SK-N-SH (cell line): Measurements from ENCODE around the gene PTPRG. TPM values are rescaled to one million over a fixed set of nuclear protein-coding genes. Genes with fewer than 3 reads are reported as not detected.

Experiments
- CTCF ChIA-PET: fragments of 300-600, 350-600 bp; formaldehyde crosslinking; extraction: SDS; loops from one replicate; lab custom pipeline; 2021; lab: Yijun Ruan, JAX
- POLR2A ChIA-PET: fragments of 350-600 bp; sonication (Branson Sonifier 250); formaldehyde crosslinking; extraction: SDS; loops from one replicate; lab custom pipeline; 2020; ENCODE audit warnings: antibody characterized with exemption, inconsistent platforms; lab: Yijun Ruan, JAX
- DNase-seq: peaks from one replicate; pipeline ENCODE4 v3.0.0; 2012
- H2AFZ ChIP-seq: fragments of 200-600 bp; sonication (generic); 2 replicates; pipeline ENCODE4 v1.8.1; 2016; ENCODE audit warnings: antibody characterized with exemption, mild to moderate bottlenecking, low read depth
- H3F3A ChIP-seq: fragments of 200-600 bp; sonication (generic); replicated peaks from 2 replicates; pipeline ENCODE3; 2016; ENCODE audit warnings: antibody characterized with exemption, mild to moderate bottlenecking; ENCODE audit not compliant: insufficient read depth
- H3K27ac ChIP-seq, 2 experiments: fragments of 200-500 bp in 1 of 2; fragments of 200-600 bp in 1 of 2; sonication (Bioruptor generic) in 1 of 2; sonication (generic), shearing (Covaris generic) in 1 of 2; 2 replicates each; pipeline versions ENCODE4 v1.5.1 to v1.6.1; 2014 to 2016; ENCODE audit warnings: low read depth in 2 of 2, inconsistent platforms in 1 of 2, low read length in 1 of 2, mild to moderate bottlenecking in 1 of 2, mixed read lengths in 1 of 2
- H3K27me3 ChIP-seq: fragments of 200-600 bp; sonication (generic), shearing (Covaris generic); 2 replicates; pipeline ENCODE4 v1.6.1; 2016; ENCODE audit warnings: mixed run types; ENCODE audit not compliant: insufficient read depth
- H3K36me3 ChIP-seq, 2 experiments: fragments of 200-500 bp in 1 of 2; fragments of 200-600 bp in 1 of 2; sonication (Bioruptor generic) in 1 of 2; sonication (generic) in 1 of 2; replicated peaks in 1 of 2; 2 replicates each; pipeline versions ENCODE3 to v1.5.1; 2014 to 2016; ENCODE audit warnings: low read length in 1 of 2, mild to moderate bottlenecking in 1 of 2; ENCODE audit not compliant: insufficient read depth in 2 of 2, control insufficient read depth in 1 of 2
- H3K4me1 ChIP-seq, 2 experiments: fragments of 200-500 bp in 1 of 2; fragments of 200-600 bp in 1 of 2; sonication (Bioruptor generic) in 1 of 2; sonication (generic), shearing (Covaris generic) in 1 of 2; 2 replicates each; pipeline versions ENCODE4 v1.5.1 to v1.6.1; 2014 to 2016; ENCODE audit warnings: low read depth in 1 of 2, low read length in 1 of 2, mixed run types in 1 of 2; ENCODE audit not compliant: insufficient read depth in 2 of 2, control insufficient read depth in 1 of 2
- H3K4me2 ChIP-seq: fragments of 200-600 bp; sonication (generic), shearing (Covaris generic); 2 replicates; pipeline ENCODE4 v1.6.1; 2017; ENCODE audit warnings: mixed run types
- H3K4me3 ChIP-seq, 2 experiments: fragments of 200-500 bp in 1 of 2; fragments of 200-600 bp in 1 of 2; sonication (Bioruptor generic) in 1 of 2; sonication (generic), shearing (Covaris generic) in 1 of 2; 2 replicates each; pipeline versions ENCODE4 v1.5.1 to v1.8.1; 2014 to 2016; ENCODE audit warnings: low read depth in 2 of 2, inconsistent platforms in 1 of 2, low read length in 1 of 2, mild to moderate bottlenecking in 1 of 2, mixed read lengths in 1 of 2, moderate library complexity in 1 of 2
- H3K79me2 ChIP-seq: fragments of 200-600 bp; sonication (generic); 2 replicates; pipeline ENCODE4 v1.8.1; 2017; ENCODE audit warnings: mild to moderate bottlenecking; ENCODE audit not compliant: insufficient read depth
- H3K9ac ChIP-seq: fragments of 200-600 bp; sonication (generic); 2 replicates; pipeline ENCODE4 v1.6.1; 2017; ENCODE audit warnings: mixed run types
- H3K9me2 ChIP-seq: fragments of 200-600 bp; sonication (generic); 2 replicates; pipeline ENCODE4 v1.6.1; 2017; ENCODE audit warnings: mixed run types
- H3K9me3 ChIP-seq: fragments of 200-600 bp; sonication (generic); 2 replicates; pipeline ENCODE4 v1.6.1; 2017; ENCODE audit warnings: mixed run types, mild to moderate bottlenecking, moderate library complexity
- H4K20me1 ChIP-seq: fragments of 200-600 bp; sonication (generic); 2 replicates; pipeline ENCODE4 v1.6.1; 2017; ENCODE audit warnings: mild to moderate bottlenecking, mixed run types; ENCODE audit not compliant: insufficient read depth
- CTCF ChIP-seq: fragments of 200-600 bp; sonication (generic); IDR thresholded peaks from 2 replicates; pipeline ENCODE4 v1.6.1; 2017; ENCODE audit warnings: antibody characterized with exemption, mild to moderate bottlenecking, moderate library complexity
- EP300 ChIP-seq, 2 experiments: IDR thresholded peaks; 2 replicates each; pipeline versions ENCODE4 v1.4.0 to v1.6.1; 2012; ENCODE audit warnings: borderline replicate concordance in 1 of 2, low read depth in 1 of 2, low read length in 1 of 2
- FOSL2 ChIP-seq: IDR thresholded peaks from 2 replicates; pipeline ENCODE4 v1.4.0; 2012; ENCODE audit warnings: low read depth, mild to moderate bottlenecking, moderate library complexity, borderline replicate concordance
- FOXM1 ChIP-seq: IDR thresholded peaks from 2 replicates; pipeline ENCODE4 v1.4.0; 2012; ENCODE audit warnings: low read depth, mild to moderate bottlenecking
- GABPA ChIP-seq: IDR thresholded peaks from 2 replicates; pipeline ENCODE4 v1.4.0; 2012; ENCODE audit warnings: low read depth, mild to moderate bottlenecking
- JUND ChIP-seq: IDR thresholded peaks from 2 replicates; pipeline ENCODE4 v1.4.0; 2012
- MEF2A ChIP-seq: IDR thresholded peaks from 2 replicates; pipeline ENCODE4 v1.4.0; 2012; ENCODE audit warnings: low read depth, borderline replicate concordance
- MXI1 ChIP-seq: IDR thresholded peaks from 2 replicates; pipeline ENCODE4 v1.6.1; 2012; ENCODE audit warnings: mild to moderate bottlenecking, low read depth, low read length, improper control_type of control experiment
- NFIC ChIP-seq: IDR thresholded peaks from 2 replicates; pipeline ENCODE4 v1.4.0; 2012; ENCODE audit warnings: borderline replicate concordance
- NRF1 ChIP-seq: IDR thresholded peaks from 2 replicates; pipeline ENCODE4 v1.6.1; 2012; ENCODE audit warnings: low read depth, mild to moderate bottlenecking, low read length
- POLR2AphosphoS5 ChIP-seq: IDR thresholded peaks from 2 replicates; pipeline ENCODE4 v1.6.1; 2012; ENCODE audit warnings: low read depth, low read length
- RAD21 ChIP-seq: IDR thresholded peaks from 2 replicates; pipeline ENCODE4 v1.6.1; 2012; ENCODE audit warnings: mild to moderate bottlenecking, low read length
- RCOR1 ChIP-seq: fragments of 150-350 bp; IDR thresholded peaks from 2 replicates; pipeline ENCODE4 v1.6.1; 2017; ENCODE audit warnings: antibody characterized with exemption, low read length
- REST ChIP-seq: IDR thresholded peaks from 2 replicates; pipeline ENCODE4 v1.6.1; 2012; ENCODE audit warnings: mild to moderate bottlenecking, low read depth, low read length, moderate library complexity
- RXRA ChIP-seq: IDR thresholded peaks from 2 replicates; pipeline ENCODE4 v1.4.0; 2012; ENCODE audit warnings: low read depth, mild to moderate bottlenecking, borderline replicate concordance
- TAF1 ChIP-seq: IDR thresholded peaks from 2 replicates; pipeline ENCODE4 v1.6.1; 2012; ENCODE audit warnings: low read depth, mild to moderate bottlenecking, low read length, moderate library complexity, borderline replicate concordance
- TCF12 ChIP-seq: IDR thresholded peaks from 2 replicates; pipeline ENCODE4 v1.4.0; 2012
- TEAD4 ChIP-seq: IDR thresholded peaks from 2 replicates; pipeline ENCODE4 v1.4.0; 2012; ENCODE audit warnings: mild to moderate bottlenecking, borderline replicate concordance; ENCODE audit not compliant: insufficient read depth
- WGBS: methylation state at CpG from one replicate; pipeline ENCODE4 v1.1.6; 2017; ENCODE audit warnings: low lambda C conversion rate; 5-methylcytosine and 5-hydroxymethylcytosine counted together
- polyA plus RNA-seq, 3 experiments: library from polyadenylated mRNA; depleted of rRNA; stranded (reverse); fragments of >200 nt; gene quantifications; 2 replicates each; pipeline ENCODE4 v1.2.3, GENCODE V29; 2012
- TF ChIP-seq, protein P1 (sequence below): IDR thresholded peaks from 2 replicates; pipeline ENCODE4; 2012
- TF ChIP-seq, protein P2 (sequence below): fragments of 150-350 bp; IDR thresholded peaks from 2 replicates; pipeline ENCODE4 v1.6.1; 2016; ENCODE audit warnings: mild to moderate bottlenecking, low read depth, low read length
- TF ChIP-seq, protein P3 (sequence below): IDR thresholded peaks from 2 replicates; pipeline ENCODE4 v1.4.0; 2012; ENCODE audit warnings: low read depth

PTPRG gene
- polyA plus RNA-seq, 1 of the 3 experiments (the other 2 are of a cell fraction): 14.1 TPM

- Histone ChIP-seq H3K4me2 (peak overlapping the region; percentile 32), H3K9me2 (no peaks in the 10 kb centered on the region), H3K4me3 (no peak overlapping the region), H3K9me3 (0 out of 2 replicates have a peak, but pooled peaks cover 5% of the 10 kb centered on the region), H2AFZ (no peak overlapping the region), H3F3A (peaks cover 28% of the 10 kb centered on the region), H3K79me2 (no peaks in the 10 kb centered on the region), H3K27me3 (no peaks in the 10 kb centered on the region), H3K27ac (peak overlapping the region in 1 of 2 experiments; percentile 76; a peak in 2 of 4 replicates), H4K20me1 (no peaks in the 10 kb centered on the region), H3K4me1 (peaks cover 0 to 5% of the 10 kb centered on the region in 2 experiments; a peak in 2 of 4 replicates), H3K9ac (no peak overlapping the region), H3K36me3 (no peaks in the 10 kb centered on the region)
- no peak for DNase-seq
- TF ChIP-seq TCF12 (peak; percentile 68), TAF1 (no peak), RXRA (no peak; the same call in 1 of the 2 replicates), TEAD4 (0 out of 2 replicates have a peak, but pooled peaks have one; percentile 35), RAD21 (no peak), REST (no peak), MEF2A (no peak), RCOR1 (no peak), NFIC (no peak), EP300 (IDR thresholded peaks at IDR 0.05; ENCODE audit: borderline replicate concordance in 1 of 2, low read depth in 1 of 2, low read length in 1 of 2) (peak in 1 of 2 experiments; percentile 35; a peak in 1 of 4 replicates), CTCF (no peak), FOXM1 (no peak), NRF1 (no peak), POLR2AphosphoS5 (no peak), JUND (peak; percentile 18), GABPA (no peak), FOSL2 (peak; percentile 61), MXI1 (no peak)
- TF ChIP-seq, protein P1, sequence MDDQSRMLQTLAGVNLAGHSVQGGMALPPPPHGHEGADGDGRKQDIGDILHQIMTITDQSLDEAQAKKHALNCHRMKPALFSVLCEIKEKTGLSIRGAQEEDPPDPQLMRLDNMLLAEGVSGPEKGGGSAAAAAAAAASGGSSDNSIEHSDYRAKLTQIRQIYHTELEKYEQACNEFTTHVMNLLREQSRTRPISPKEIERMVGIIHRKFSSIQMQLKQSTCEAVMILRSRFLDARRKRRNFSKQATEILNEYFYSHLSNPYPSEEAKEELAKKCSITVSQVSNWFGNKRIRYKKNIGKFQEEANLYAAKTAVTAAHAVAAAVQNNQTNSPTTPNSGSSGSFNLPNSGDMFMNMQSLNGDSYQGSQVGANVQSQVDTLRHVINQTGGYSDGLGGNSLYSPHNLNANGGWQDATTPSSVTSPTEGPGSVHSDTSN: peak; percentile 22; the same call in 1 of the 2 replicates
- TF ChIP-seq, protein P2, sequence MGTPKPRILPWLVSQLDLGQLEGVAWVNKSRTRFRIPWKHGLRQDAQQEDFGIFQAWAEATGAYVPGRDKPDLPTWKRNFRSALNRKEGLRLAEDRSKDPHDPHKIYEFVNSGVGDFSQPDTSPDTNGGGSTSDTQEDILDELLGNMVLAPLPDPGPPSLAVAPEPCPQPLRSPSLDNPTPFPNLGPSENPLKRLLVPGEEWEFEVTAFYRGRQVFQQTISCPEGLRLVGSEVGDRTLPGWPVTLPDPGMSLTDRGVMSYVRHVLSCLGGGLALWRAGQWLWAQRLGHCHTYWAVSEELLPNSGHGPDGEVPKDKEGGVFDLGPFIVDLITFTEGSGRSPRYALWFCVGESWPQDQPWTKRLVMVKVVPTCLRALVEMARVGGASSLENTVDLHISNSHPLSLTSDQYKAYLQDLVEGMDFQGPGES: no peak
- TF ChIP-seq, protein P3, sequence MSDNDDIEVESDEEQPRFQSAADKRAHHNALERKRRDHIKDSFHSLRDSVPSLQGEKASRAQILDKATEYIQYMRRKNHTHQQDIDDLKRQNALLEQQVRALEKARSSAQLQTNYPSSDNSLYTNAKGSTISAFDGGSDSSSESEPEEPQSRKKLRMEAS: no peak
- ChIA-PET CTCF (interaction anchor here (1.2 to 4.0 kb wide), 3 partner anchors 9 to 311 kb away, joined by 3 to 20 read pairs (median 9); no protein-coding TSS in a partner anchor), POLR2A (no interaction called here)
- WGBS: 39% methylated on average over 4 of the region's 4 CpGs
These were observed 608.7 kb downstream of the PTPRG start for GRCh38 chr3:62169906-62170660.
